ENCODE measurements around the gene ZBTB46. TPM values are rescaled to one million over a fixed set of nuclear protein-coding genes. Genes with fewer than 3 reads are reported as not detected.

ZBTB46 gene
- total RNA-seq, 1 experiment from 2014 or later = 9.5 TPM

DNA sequence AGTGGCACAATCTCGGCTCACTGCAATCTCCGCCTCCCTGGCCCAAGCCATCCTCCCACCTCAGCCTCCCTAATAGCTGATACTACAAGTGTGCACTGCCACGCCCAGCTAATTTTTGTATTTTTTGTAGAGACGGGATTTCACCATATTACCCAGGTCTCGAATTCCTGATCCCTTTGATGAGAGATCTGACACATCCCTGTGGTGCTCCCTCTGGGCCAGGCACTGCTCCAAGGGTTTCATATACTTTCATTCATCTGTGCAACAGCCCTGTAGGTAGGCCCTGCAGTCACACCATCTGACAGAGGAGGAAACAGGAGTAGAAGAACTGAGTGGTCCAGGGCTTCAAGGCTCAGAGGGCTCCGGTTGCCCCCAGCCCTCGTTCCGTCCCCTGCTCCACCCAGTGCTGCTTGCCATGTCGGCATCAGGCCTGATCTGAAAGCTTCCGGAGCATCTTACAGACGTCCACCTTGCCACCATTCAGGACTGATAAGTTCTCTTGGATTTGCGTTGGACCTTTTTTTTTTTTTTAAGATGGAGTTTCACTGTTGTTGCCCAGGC lies 119.9 kb downstream of the ZBTB46 start:
- TF ChIP-seq, protein P1, sequence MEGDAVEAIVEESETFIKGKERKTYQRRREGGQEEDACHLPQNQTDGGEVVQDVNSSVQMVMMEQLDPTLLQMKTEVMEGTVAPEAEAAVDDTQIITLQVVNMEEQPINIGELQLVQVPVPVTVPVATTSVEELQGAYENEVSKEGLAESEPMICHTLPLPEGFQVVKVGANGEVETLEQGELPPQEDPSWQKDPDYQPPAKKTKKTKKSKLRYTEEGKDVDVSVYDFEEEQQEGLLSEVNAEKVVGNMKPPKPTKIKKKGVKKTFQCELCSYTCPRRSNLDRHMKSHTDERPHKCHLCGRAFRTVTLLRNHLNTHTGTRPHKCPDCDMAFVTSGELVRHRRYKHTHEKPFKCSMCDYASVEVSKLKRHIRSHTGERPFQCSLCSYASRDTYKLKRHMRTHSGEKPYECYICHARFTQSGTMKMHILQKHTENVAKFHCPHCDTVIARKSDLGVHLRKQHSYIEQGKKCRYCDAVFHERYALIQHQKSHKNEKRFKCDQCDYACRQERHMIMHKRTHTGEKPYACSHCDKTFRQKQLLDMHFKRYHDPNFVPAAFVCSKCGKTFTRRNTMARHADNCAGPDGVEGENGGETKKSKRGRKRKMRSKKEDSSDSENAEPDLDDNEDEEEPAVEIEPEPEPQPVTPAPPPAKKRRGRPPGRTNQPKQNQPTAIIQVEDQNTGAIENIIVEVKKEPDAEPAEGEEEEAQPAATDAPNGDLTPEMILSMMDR (IDR thresholded peaks at IDR 0.05; ENCODE audit: insufficient read depth in 1 of 2, low read depth in 1 of 2, low read length in 1 of 2, severe bottlenecking in 1 of 2, unreplicated experiment in 1 of 2) = no peak
- peaks cover 17% of the 10 kb centered on the region for H3K36me3 ChIP-seq (ENCODE audit: control insufficient read depth, insufficient read depth, low read length)
- Mint-ChIP-seq H3K4me3 (ENCODE audit: unreplicated experiment) (peak overlapping the region; percentile 87), H3K27me3 (ENCODE audit: insufficient read depth, unreplicated experiment) (no peaks in the 10 kb centered on the region), H3K27ac (ENCODE audit: unreplicated experiment) (peak overlapping the region; percentile 53), H3K9me3 (ENCODE audit: unreplicated experiment) (peaks cover 16% of the 10 kb centered on the region), H3K36me3 (ENCODE audit: insufficient read depth, unreplicated experiment) (peaks cover 100% of the 10 kb centered on the region), H3K4me1 (ENCODE audit: low read depth, unreplicated experiment) (peaks cover 16% of the 10 kb centered on the region)
- peaks cover 23% of the 10 kb centered on the region for H3K9me3 ChIP-seq
- no peak overlapping the region for H3K4me3 ChIP-seq (ENCODE audit: low read depth, low read length)
- POLR2A ChIA-PET = no interaction called here
- no peaks in the 10 kb centered on the region for H3K27me3 ChIP-seq (replicated peaks; ENCODE audit: control insufficient read depth, insufficient read depth, low read length)
- no TSS peak for BruUV-seq (replicated peaks)
- intact Hi-C loops (cut with micrococcal nuclease; ENCODE audit: unreplicated experiment) = no loop called here
- CTCF ChIA-PET = interaction anchor here (0.7 to 1.2 kb wide), 3 partner anchors 25 to 521 kb away, joined by 3 to 7 read pairs (median 4); partner anchors contain the start of gene LIME1
- peaks cover 14% of the 10 kb centered on the region for H3K4me1 ChIP-seq
- no peak for DNase-seq

DNA sequence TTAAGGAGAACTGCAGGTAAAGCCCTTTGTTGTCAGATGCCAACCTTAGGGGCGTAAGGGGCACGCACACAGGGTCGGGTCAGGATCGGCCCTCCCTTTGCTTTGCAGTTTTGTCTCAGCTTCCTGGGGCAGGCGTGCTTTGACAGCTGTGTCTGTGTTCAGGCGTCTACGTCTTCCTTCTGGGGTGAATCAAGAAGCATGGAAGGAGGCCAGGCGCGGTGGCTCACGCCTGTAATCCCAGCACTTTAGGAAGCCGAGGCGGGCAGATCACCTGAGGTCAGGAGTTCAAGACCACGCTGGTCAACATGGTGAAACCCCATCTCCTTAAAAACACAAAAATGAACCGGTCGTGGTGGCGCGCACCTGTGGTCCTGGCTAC lies 121.9 kb downstream of the ZBTB46 start:
- no peak for DNase-seq
- H3K4me1 ChIP-seq = peaks cover 14% of the 10 kb centered on the region
- H3K36me3 ChIP-seq (ENCODE audit: control insufficient read depth, insufficient read depth, low read length) = peaks cover 23% of the 10 kb centered on the region
- Mint-ChIP-seq H3K27me3 (ENCODE audit: insufficient read depth, unreplicated experiment) (no peaks in the 10 kb centered on the region), H3K36me3 (ENCODE audit: insufficient read depth, unreplicated experiment) (peaks cover 100% of the 10 kb centered on the region), H3K27ac (ENCODE audit: unreplicated experiment) (peak overlapping the region; percentile 84), H3K4me1 (ENCODE audit: low read depth, unreplicated experiment) (peaks cover 16% of the 10 kb centered on the region), H3K9me3 (ENCODE audit: unreplicated experiment) (peaks cover 16% of the 10 kb centered on the region), H3K4me3 (ENCODE audit: unreplicated experiment) (peak overlapping the region; percentile 87)
- TF ChIP-seq, protein P1 (IDR thresholded peaks at IDR 0.05; ENCODE audit: insufficient read depth in 1 of 2, low read depth in 1 of 2, low read length in 1 of 2, severe bottlenecking in 1 of 2, unreplicated experiment in 1 of 2) = no peak
- ChIA-PET POLR2A (interaction anchor here (1.3 kb wide), 1 partner anchor 12 kb away, joined by 7 read pairs; the partner anchor contains the start of gene TNFRSF6B), CTCF (interaction anchor here (3.0 kb wide), 1 partner anchor 32 kb away, joined by 25 read pairs; no protein-coding TSS in a partner anchor)
- intact Hi-C loops (cut with micrococcal nuclease; ENCODE audit: unreplicated experiment) = no loop called here
- H3K27me3 ChIP-seq (replicated peaks; ENCODE audit: control insufficient read depth, insufficient read depth, low read length) = no peaks in the 10 kb centered on the region
- no TSS peak for BruUV-seq (replicated peaks)
- H3K4me3 ChIP-seq (ENCODE audit: low read depth, low read length) = peak overlapping the region; percentile 96
- H3K9me3 ChIP-seq = peaks cover 9% of the 10 kb centered on the region

GRCh38 chr20:63708301-63709148 lies 122.5 kb downstream of the ZBTB46 start:
- Histone ChIP-seq H3K27me3 (replicated peaks; ENCODE audit: control insufficient read depth, insufficient read depth, low read length) (no peaks in the 10 kb centered on the region), H3K4me1 (peaks cover 14% of the 10 kb centered on the region), H3K9me3 (peaks cover 6% of the 10 kb centered on the region; the same call in 1 of the 2 replicates), H3K36me3 (ENCODE audit: control insufficient read depth, insufficient read depth, low read length) (peaks cover 23% of the 10 kb centered on the region), H3K4me3 (ENCODE audit: low read depth, low read length) (peak overlapping the region; percentile 96)
- H3K27me3 Mint-ChIP-seq (ENCODE audit: insufficient read depth, unreplicated experiment) = no peaks in the 10 kb centered on the region
- DNase-seq = peak; percentile 55 to 72
- peak overlapping the region; percentile 87 for H3K4me3 Mint-ChIP-seq (ENCODE audit: unreplicated experiment)
- H3K36me3 Mint-ChIP-seq (ENCODE audit: insufficient read depth, unreplicated experiment) = peaks cover 100% of the 10 kb centered on the region
- H3K9me3 Mint-ChIP-seq (ENCODE audit: unreplicated experiment) = peaks cover 16% of the 10 kb centered on the region
- peaks cover 16% of the 10 kb centered on the region for H3K4me1 Mint-ChIP-seq (ENCODE audit: low read depth, unreplicated experiment)
- CTCF ChIA-PET = interaction anchor here (0.7 to 3.0 kb wide), 18 partner anchors 10 to 412 kb away, joined by 3 to 25 read pairs (median 4); partner anchors contain the start of genes LIME1, PTK6, SAMD10 and TPD52L2
- H3K27ac Mint-ChIP-seq (ENCODE audit: unreplicated experiment) = peak overlapping the region; percentile 84
- intact Hi-C loops (cut with micrococcal nuclease; ENCODE audit: unreplicated experiment) = no loop called here
- TF ChIP-seq, protein P1 (IDR thresholded peaks at IDR 0.05; ENCODE audit: insufficient read depth in 1 of 2, low read depth in 1 of 2, low read length in 1 of 2, severe bottlenecking in 1 of 2, unreplicated experiment in 1 of 2) = no peak
- BruUV-seq (replicated peaks) = TSS peak; percentile 42
- POLR2A ChIA-PET = interaction anchor here (0.5 to 1.9 kb wide), 18 partner anchors 10 to 248 kb away, joined by 3 to 33 read pairs (median 4); partner anchors contain the start of genes HELZ2, LIME1, RTEL1 and SLC2A4RG

Measured in Caco-2 (cell line).